Liver (tissue), 9 donors: ENCODE measurements around the gene IL17RD. TPM values are rescaled to one million over a fixed set of nuclear protein-coding genes. Genes with fewer than 3 reads are reported as not detected.

ENCODE experiments used
- DNase-seq: peaks from one replicate; pipeline ENCODE4 v3.0.0-alpha.2; 2017; ENCODE audit warnings: low spot score
- H3K27ac ChIP-seq, 2 donors: one replicate each; pipeline ENCODE4 v1.7.0; 2013; ENCODE audit warnings: inconsistent platforms in 2 of 2, low read length in 2 of 2, control low read depth in 1 of 2, low read depth in 1 of 2, mild to moderate bottlenecking in 1 of 2
- H3K27me3 ChIP-seq, 4 donors: one replicate each; pipeline versions ENCODE4 v1.6.1 to v1.7.0; 2013; ENCODE audit warnings: low read length in 3 of 4, inconsistent platforms in 1 of 4, mild to moderate bottlenecking in 1 of 4, moderate library complexity in 1 of 4; ENCODE audit not compliant: control insufficient read depth in 4 of 4, insufficient read depth in 4 of 4
- H3K36me3 ChIP-seq, 4 donors: one replicate each; pipeline versions ENCODE4 v1.6.1 to v1.7.0; 2013; ENCODE audit warnings: low read length in 3 of 4, mild to moderate bottlenecking in 3 of 4, low read depth in 1 of 4, moderate library complexity in 1 of 4; ENCODE audit not compliant: control insufficient read depth in 4 of 4, insufficient read depth in 3 of 4
- H3K4me1 ChIP-seq, 4 donors: one replicate each; pipeline versions ENCODE4 v1.6.1 to v1.7.0; 2013; ENCODE audit warnings: low read length in 3 of 4, mild to moderate bottlenecking in 3 of 4, moderate library complexity in 1 of 4; ENCODE audit not compliant: control insufficient read depth in 4 of 4, insufficient read depth in 4 of 4
- H3K4me3 ChIP-seq, 3 donors: one replicate each; pipeline versions ENCODE4 v1.6.1 to v1.7.0; 2013; ENCODE audit warnings: low read length in 3 of 3, control low read depth in 1 of 3, low read depth in 1 of 3, mild to moderate bottlenecking in 1 of 3
- H3K9ac ChIP-seq, 2 donors: one replicate each; pipeline ENCODE4 v1.7.0; 2013; ENCODE audit warnings: low read length in 2 of 2, mild to moderate bottlenecking in 2 of 2, moderate library complexity in 2 of 2, control low read depth in 1 of 2, low read depth in 1 of 2
- H3K9me3 ChIP-seq, 4 donors: one replicate each; pipeline versions ENCODE4 v1.6.1 to v1.7.0; 2013; ENCODE audit warnings: low read length in 3 of 4; ENCODE audit not compliant: control insufficient read depth in 4 of 4
- ATF3 ChIP-seq: IDR thresholded peaks from 2 replicates; pipeline ENCODE4 v1.6.1; 2016; ENCODE audit warnings: antibody characterized with exemption
- EGR1 ChIP-seq, 2 donors: IDR thresholded peaks; 2 replicates each; pipeline ENCODE4 v1.6.1; 2016 to 2018; ENCODE audit warnings: antibody characterized with exemption in 2 of 2, low read depth in 2 of 2
- FOXA1 ChIP-seq: IDR thresholded peaks from 2 replicates; pipeline ENCODE4 v1.6.1; 2016; ENCODE audit warnings: antibody characterized with exemption
- FOXA2 ChIP-seq: IDR thresholded peaks from 2 replicates; pipeline ENCODE4 v1.6.1; 2016; ENCODE audit warnings: antibody characterized with exemption
- GABPA ChIP-seq, 2 donors: IDR thresholded peaks in 1 of 2; conservative IDR thresholded peaks in 1 of 2; 2 replicates each; pipeline ENCODE4 v1.6.1; 2016; ENCODE audit warnings: antibody characterized with exemption in 2 of 2, mild to moderate bottlenecking in 1 of 2, moderate library complexity in 1 of 2
- HNF4A ChIP-seq, 2 donors: conservative IDR thresholded peaks; 2 replicates each; pipeline ENCODE4 v1.6.1; 2016; ENCODE audit warnings: antibody characterized with exemption in 2 of 2, mild to moderate bottlenecking in 2 of 2
- HNF4G ChIP-seq: IDR thresholded peaks from 2 replicates; pipeline ENCODE4 v1.6.1; 2016; ENCODE audit warnings: antibody characterized with exemption
- JUND ChIP-seq, 2 donors: IDR thresholded peaks; 2 replicates each; pipeline ENCODE4 v1.6.1; 2016; ENCODE audit warnings: antibody characterized with exemption in 2 of 2
- NR2F2 ChIP-seq: IDR thresholded peaks from 2 replicates; pipeline ENCODE4 v1.6.1; 2016; ENCODE audit warnings: antibody characterized with exemption
- RAD21 ChIP-seq, 2 donors: IDR thresholded peaks; 2 replicates each; pipeline ENCODE4 v1.6.1; 2016; ENCODE audit warnings: antibody characterized with exemption in 2 of 2, mild to moderate bottlenecking in 2 of 2
- RXRA ChIP-seq, 2 donors: IDR thresholded peaks; 2 replicates each; pipeline ENCODE4 v1.6.1; 2017 to 2018; ENCODE audit warnings: antibody characterized with exemption in 2 of 2, mild to moderate bottlenecking in 1 of 2
- SP1 ChIP-seq: IDR thresholded peaks from 2 replicates; pipeline ENCODE4 v1.6.1; 2018; ENCODE audit warnings: antibody characterized with exemption, mild to moderate bottlenecking
- TAF1 ChIP-seq: conservative IDR thresholded peaks from 2 replicates; pipeline ENCODE4 v1.6.1; 2016; ENCODE audit warnings: antibody characterized with exemption, mild to moderate bottlenecking
- YY1 ChIP-seq: IDR thresholded peaks from 2 replicates; pipeline ENCODE4 v1.6.1; 2016; ENCODE audit warnings: antibody characterized with exemption, mild to moderate bottlenecking
- WGBS: extraction: QIAGEN DNeasy Blood & Tissue Kit; methylation state at CpG from one replicate; pipeline ENCODE4 v1.1.7; 2013; 5-methylcytosine and 5-hydroxymethylcytosine counted together
- polyA plus RNA-seq, 2 donors: library from polyadenylated mRNA; stranded (reverse) in 1 of 2; unstranded in 1 of 2; fragments of 200-250 nt in 1 of 2; fragments of >200 nt in 1 of 2; fragmentation: Nextera tagmentation in 1 of 2; extraction: Ambion mirVana in 1 of 2; gene quantifications; one replicate each; pipeline versions ENCODE4 v1.2.1 to v1.2.3, GENCODE V29; 2013 to 2015
- total RNA-seq, 2 donors: library from RNA; depleted of rRNA; stranded (reverse); fragments of >200 nt; gene quantifications; one replicate each; pipeline ENCODE4 v1.2.3, GENCODE V29; 2014
- TF ChIP-seq, protein P1 (sequence below): fragments of 150-350 bp; IDR thresholded peaks from 2 replicates; pipeline ENCODE4 v1.5.1; 2017; ENCODE audit warnings: improper control_type of control experiment, low read depth, low read length; ENCODE audit not compliant: missing input control
- TF ChIP-seq, protein P2 (sequence below): IDR thresholded peaks from 2 replicates; pipeline ENCODE4 v1.6.1; 2016; ENCODE audit warnings: antibody characterized with exemption
- TF ChIP-seq, protein P3 (sequence below): IDR thresholded peaks from 2 replicates; pipeline ENCODE4 v1.6.1; 2016; ENCODE audit warnings: antibody characterized with exemption
- TF ChIP-seq, protein P4 (sequence below): IDR thresholded peaks from 2 replicates; pipeline ENCODE4 v1.6.1; 2016; ENCODE audit warnings: antibody characterized with exemption, mild to moderate bottlenecking
- donor health status: healthy.
- donor health status: healthy.
- donor health status: healthy.
- donor health status: healthy.
- donor health status: healthy.

The IL17RD gene
- total and polyA plus RNA-seq, 4 donors, result 0.09 to 0.67 (median 0.32) TPM

- H3K4me3 ChIP-seq, result no peak overlapping the region
- no peak overlapping the region for H3K9ac ChIP-seq
- DNase-seq, result no peak
- H3K9me3 ChIP-seq, result no peaks in the 10 kb centered on the region
- no peak overlapping the region for H3K27ac ChIP-seq
- no peaks in the 10 kb centered on the region for H3K27me3 ChIP-seq
- no peak for TF ChIP-seq TAF1
- no peak for TF ChIP-seq HNF4G
- no peak for TF ChIP-seq YY1
- no peak for TF ChIP-seq HNF4A (conservative IDR thresholded peaks at IDR 0.05)
- TF ChIP-seq, protein P1, sequence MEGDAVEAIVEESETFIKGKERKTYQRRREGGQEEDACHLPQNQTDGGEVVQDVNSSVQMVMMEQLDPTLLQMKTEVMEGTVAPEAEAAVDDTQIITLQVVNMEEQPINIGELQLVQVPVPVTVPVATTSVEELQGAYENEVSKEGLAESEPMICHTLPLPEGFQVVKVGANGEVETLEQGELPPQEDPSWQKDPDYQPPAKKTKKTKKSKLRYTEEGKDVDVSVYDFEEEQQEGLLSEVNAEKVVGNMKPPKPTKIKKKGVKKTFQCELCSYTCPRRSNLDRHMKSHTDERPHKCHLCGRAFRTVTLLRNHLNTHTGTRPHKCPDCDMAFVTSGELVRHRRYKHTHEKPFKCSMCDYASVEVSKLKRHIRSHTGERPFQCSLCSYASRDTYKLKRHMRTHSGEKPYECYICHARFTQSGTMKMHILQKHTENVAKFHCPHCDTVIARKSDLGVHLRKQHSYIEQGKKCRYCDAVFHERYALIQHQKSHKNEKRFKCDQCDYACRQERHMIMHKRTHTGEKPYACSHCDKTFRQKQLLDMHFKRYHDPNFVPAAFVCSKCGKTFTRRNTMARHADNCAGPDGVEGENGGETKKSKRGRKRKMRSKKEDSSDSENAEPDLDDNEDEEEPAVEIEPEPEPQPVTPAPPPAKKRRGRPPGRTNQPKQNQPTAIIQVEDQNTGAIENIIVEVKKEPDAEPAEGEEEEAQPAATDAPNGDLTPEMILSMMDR, result no peak
- no peak for TF ChIP-seq FOXA2
- no peak for TF ChIP-seq NR2F2
- H3K4me1 ChIP-seq, result no peaks in the 10 kb centered on the region
- WGBS, result 98% methylated on average over 1 of the region's 1 CpG
- H3K36me3 ChIP-seq, result no peaks in the 10 kb centered on the region
Measured at GRCh38 chr3:57087361-57088092, 77.6 kb downstream of the IL17RD start.

GRCh38 chr3:57086201-57086600, 79.0 kb downstream of the IL17RD start:
- H3K9ac ChIP-seq, result no peak overlapping the region
- DNase-seq, result no peak
- H3K4me3 ChIP-seq, result no peak overlapping the region
- TF ChIP-seq HNF4G, result no peak
- TF ChIP-seq RAD21 (IDR thresholded peaks at IDR 0.05), result no peak
- TF ChIP-seq GABPA (IDR thresholded peaks at IDR 0.05 in 1 of 2, conservative IDR thresholded peaks at IDR 0.05 in 1 of 2), result no peak
- TF ChIP-seq EGR1 (IDR thresholded peaks at IDR 0.05; ENCODE audit: low read depth in 2 of 2), result no peak
- no peak for TF ChIP-seq SP1
- no peak for TF ChIP-seq FOXA1
- TF ChIP-seq RXRA (IDR thresholded peaks at IDR 0.05), result no peak
- no peak for TF ChIP-seq FOXA2
- TF ChIP-seq, protein P2, sequence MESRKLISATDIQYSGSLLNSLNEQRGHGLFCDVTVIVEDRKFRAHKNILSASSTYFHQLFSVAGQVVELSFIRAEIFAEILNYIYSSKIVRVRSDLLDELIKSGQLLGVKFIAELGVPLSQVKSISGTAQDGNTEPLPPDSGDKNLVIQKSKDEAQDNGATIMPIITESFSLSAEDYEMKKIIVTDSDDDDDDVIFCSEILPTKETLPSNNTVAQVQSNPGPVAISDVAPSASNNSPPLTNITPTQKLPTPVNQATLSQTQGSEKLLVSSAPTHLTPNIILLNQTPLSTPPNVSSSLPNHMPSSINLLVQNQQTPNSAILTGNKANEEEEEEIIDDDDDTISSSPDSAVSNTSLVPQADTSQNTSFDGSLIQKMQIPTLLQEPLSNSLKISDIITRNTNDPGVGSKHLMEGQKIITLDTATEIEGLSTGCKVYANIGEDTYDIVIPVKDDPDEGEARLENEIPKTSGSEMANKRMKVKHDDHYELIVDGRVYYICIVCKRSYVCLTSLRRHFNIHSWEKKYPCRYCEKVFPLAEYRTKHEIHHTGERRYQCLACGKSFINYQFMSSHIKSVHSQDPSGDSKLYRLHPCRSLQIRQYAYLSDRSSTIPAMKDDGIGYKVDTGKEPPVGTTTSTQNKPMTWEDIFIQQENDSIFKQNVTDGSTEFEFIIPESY, result no peak
- TF ChIP-seq, protein P3, sequence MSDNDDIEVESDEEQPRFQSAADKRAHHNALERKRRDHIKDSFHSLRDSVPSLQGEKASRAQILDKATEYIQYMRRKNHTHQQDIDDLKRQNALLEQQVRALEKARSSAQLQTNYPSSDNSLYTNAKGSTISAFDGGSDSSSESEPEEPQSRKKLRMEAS, result no peak
- no peak for TF ChIP-seq JUND (IDR thresholded peaks at IDR 0.05)
- no peak for TF ChIP-seq HNF4A (conservative IDR thresholded peaks at IDR 0.05)
- no peak for TF ChIP-seq TAF1
- TF ChIP-seq, protein P1, result no peak
- TF ChIP-seq, protein P4, sequence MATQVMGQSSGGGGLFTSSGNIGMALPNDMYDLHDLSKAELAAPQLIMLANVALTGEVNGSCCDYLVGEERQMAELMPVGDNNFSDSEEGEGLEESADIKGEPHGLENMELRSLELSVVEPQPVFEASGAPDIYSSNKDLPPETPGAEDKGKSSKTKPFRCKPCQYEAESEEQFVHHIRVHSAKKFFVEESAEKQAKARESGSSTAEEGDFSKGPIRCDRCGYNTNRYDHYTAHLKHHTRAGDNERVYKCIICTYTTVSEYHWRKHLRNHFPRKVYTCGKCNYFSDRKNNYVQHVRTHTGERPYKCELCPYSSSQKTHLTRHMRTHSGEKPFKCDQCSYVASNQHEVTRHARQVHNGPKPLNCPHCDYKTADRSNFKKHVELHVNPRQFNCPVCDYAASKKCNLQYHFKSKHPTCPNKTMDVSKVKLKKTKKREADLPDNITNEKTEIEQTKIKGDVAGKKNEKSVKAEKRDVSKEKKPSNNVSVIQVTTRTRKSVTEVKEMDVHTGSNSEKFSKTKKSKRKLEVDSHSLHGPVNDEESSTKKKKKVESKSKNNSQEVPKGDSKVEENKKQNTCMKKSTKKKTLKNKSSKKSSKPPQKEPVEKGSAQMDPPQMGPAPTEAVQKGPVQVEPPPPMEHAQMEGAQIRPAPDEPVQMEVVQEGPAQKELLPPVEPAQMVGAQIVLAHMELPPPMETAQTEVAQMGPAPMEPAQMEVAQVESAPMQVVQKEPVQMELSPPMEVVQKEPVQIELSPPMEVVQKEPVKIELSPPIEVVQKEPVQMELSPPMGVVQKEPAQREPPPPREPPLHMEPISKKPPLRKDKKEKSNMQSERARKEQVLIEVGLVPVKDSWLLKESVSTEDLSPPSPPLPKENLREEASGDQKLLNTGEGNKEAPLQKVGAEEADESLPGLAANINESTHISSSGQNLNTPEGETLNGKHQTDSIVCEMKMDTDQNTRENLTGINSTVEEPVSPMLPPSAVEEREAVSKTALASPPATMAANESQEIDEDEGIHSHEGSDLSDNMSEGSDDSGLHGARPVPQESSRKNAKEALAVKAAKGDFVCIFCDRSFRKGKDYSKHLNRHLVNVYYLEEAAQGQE, result no peak
- no peak for TF ChIP-seq YY1
- TF ChIP-seq ATF3, result no peak
- no peak for TF ChIP-seq NR2F2
- no peaks in the 10 kb centered on the region for H3K4me1 ChIP-seq
- H3K27ac ChIP-seq, result no peak overlapping the region
- no peaks in the 10 kb centered on the region for H3K27me3 ChIP-seq
- H3K36me3 ChIP-seq, result no peaks in the 10 kb centered on the region
- no peaks in the 10 kb centered on the region for H3K9me3 ChIP-seq
